OCI-LY3 (cell line): ENCODE results near the gene PLCB1.

ENCODE experiments used
- H2AFZ ChIP-seq: fragments of 200-600, 300-600 bp; shearing (Covaris generic); 2 replicates; pipeline ENCODE4 v1.6.0; 2014; ENCODE audit warnings: antibody characterized with exemption, low read depth, low read length
- H3K27ac ChIP-seq: fragments of 200-600, 300-600 bp; sonication (generic); 2 replicates; pipeline ENCODE4 v1.5.1; 2014; ENCODE audit warnings: mild to moderate bottlenecking, low read length, moderate library complexity, mixed read lengths
- H3K27me3 ChIP-seq: fragments of 200-600, 300-600 bp; sonication (generic); 2 replicates; pipeline ENCODE4 v1.6.1; 2014; ENCODE audit warnings: low read depth, low read length, mixed read lengths
- H3K36me3 ChIP-seq: fragments of 200-600, 300-600 bp; sonication (generic); replicated peaks from 2 replicates; pipeline ENCODE3; 2014; ENCODE audit warnings: low read depth, low read length, mixed read lengths
- H3K4me1 ChIP-seq: fragments of 300-600, 200-600 bp; sonication (generic); 2 replicates; pipeline ENCODE4 v1.6.1; 2014; ENCODE audit warnings: low read length, mixed read lengths
- H3K4me2 ChIP-seq: fragments of 200-600, 300-600 bp; sonication (generic); 2 replicates; pipeline ENCODE4 v1.6.1; 2014; ENCODE audit warnings: low read length, mixed read lengths
- H3K4me3 ChIP-seq: fragments of 300-600, 200-600 bp; sonication (generic); 2 replicates; pipeline ENCODE4 v1.5.1; 2014; ENCODE audit warnings: antibody characterized with exemption, mild to moderate bottlenecking, low read length, moderate library complexity
- H3K79me2 ChIP-seq: fragments of 300-600, 200-600 bp; shearing (Covaris generic); 2 replicates; pipeline ENCODE4 v1.6.1; 2014; ENCODE audit warnings: mild to moderate bottlenecking, low read length, mixed read lengths
- H3K9ac ChIP-seq: fragments of 300-600, 200-600 bp; shearing (Covaris generic); 2 replicates; pipeline ENCODE4 v1.6.0; 2014; ENCODE audit warnings: mild to moderate bottlenecking, low read length, moderate library complexity
- H3K9me3 ChIP-seq: fragments of 200-600, 300-600 bp; shearing (Covaris generic); 2 replicates; pipeline ENCODE4 v1.6.1; 2014; ENCODE audit warnings: low read length, mixed read lengths; ENCODE audit not compliant: insufficient read depth
- H4K20me1 ChIP-seq: fragments of 200-600, 300-600 bp; sonication (generic); 2 replicates; pipeline ENCODE4 v1.6.1; 2016; ENCODE audit warnings: low read length, mixed read lengths; ENCODE audit not compliant: insufficient read depth
- EZH2phosphoT487 ChIP-seq: fragments of 200-600 bp; shearing (Covaris generic); IDR thresholded peaks from 2 replicates; pipeline ENCODE4 v1.6.1; 2018; ENCODE audit warnings: antibody characterized with exemption, mixed run types, low read depth
- TF ChIP-seq, protein P1 (sequence below): fragments of 200-600, 300-600 bp; sonication (generic); IDR thresholded peaks from 2 replicates; pipeline ENCODE4 v1.5.1; 2014; ENCODE audit warnings: antibody characterized with exemption, low read length, low read depth

Gene PLCB1

DNA sequence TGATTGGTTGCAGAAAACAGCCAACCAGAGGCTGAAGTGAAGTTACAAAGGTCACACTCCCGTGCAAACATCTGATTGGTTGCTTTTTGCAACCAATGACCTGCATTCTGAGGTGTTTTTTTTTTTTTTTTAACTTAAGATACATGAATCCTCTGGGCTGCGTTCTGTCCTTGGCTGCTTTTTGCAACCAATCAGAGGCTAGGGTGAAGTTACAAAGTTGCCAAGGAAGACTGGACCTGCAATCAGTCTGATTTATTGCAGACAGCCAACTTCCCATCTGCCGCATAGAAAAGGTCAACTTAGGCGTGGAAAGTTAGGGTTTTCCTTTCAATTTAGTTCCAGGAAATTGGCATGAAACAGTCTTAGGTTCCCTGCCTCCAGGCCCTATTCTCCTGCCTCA, 292.9 kb downstream of the PLCB1 start:
- H3K79me2 ChIP-seq: no peaks in the 10 kb centered on the region
- no peak overlapping the region for H2AFZ ChIP-seq
- no peak overlapping the region for H3K9ac ChIP-seq
- no peak overlapping the region for H3K4me2 ChIP-seq
- no peak overlapping the region for H3K27ac ChIP-seq
- TF ChIP-seq, protein P1, sequence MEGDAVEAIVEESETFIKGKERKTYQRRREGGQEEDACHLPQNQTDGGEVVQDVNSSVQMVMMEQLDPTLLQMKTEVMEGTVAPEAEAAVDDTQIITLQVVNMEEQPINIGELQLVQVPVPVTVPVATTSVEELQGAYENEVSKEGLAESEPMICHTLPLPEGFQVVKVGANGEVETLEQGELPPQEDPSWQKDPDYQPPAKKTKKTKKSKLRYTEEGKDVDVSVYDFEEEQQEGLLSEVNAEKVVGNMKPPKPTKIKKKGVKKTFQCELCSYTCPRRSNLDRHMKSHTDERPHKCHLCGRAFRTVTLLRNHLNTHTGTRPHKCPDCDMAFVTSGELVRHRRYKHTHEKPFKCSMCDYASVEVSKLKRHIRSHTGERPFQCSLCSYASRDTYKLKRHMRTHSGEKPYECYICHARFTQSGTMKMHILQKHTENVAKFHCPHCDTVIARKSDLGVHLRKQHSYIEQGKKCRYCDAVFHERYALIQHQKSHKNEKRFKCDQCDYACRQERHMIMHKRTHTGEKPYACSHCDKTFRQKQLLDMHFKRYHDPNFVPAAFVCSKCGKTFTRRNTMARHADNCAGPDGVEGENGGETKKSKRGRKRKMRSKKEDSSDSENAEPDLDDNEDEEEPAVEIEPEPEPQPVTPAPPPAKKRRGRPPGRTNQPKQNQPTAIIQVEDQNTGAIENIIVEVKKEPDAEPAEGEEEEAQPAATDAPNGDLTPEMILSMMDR: no peak
- TF ChIP-seq EZH2phosphoT487: no peak
- H3K9me3 ChIP-seq: no peaks in the 10 kb centered on the region
- H3K27me3 ChIP-seq: no peaks in the 10 kb centered on the region
- no peaks in the 10 kb centered on the region for H4K20me1 ChIP-seq
- no peaks in the 10 kb centered on the region for H3K36me3 ChIP-seq
- no peaks in the 10 kb centered on the region for H3K4me1 ChIP-seq
- H3K4me3 ChIP-seq: no peak overlapping the region

DNA sequence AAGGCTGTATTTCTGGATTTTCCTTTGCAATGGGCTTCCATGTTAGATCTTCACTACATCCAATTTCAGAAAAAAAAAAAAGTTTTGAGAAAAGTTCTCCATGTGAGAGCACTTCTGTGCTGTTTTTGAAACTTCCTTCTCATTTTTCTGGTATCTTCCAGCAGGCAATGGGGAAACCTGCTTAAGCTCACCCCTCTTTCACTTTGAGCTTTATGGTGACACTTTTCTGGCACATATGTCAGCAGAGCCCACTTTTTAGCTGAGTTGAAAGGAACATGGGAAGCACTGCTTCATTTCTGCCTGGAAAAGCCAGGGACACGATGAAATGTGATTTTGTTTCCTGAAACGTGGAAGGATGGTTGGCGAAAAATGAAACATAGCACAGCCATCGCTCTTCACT, 293.7 kb downstream of the PLCB1 start:
- no peaks in the 10 kb centered on the region for H3K4me1 ChIP-seq
- no peak overlapping the region for H3K4me2 ChIP-seq
- no peaks in the 10 kb centered on the region for H4K20me1 ChIP-seq
- TF ChIP-seq EZH2phosphoT487: no peak
- TF ChIP-seq, protein P1: no peak
- no peak overlapping the region for H2AFZ ChIP-seq
- H3K9ac ChIP-seq: no peak overlapping the region
- no peak overlapping the region for H3K4me3 ChIP-seq
- no peaks in the 10 kb centered on the region for H3K27me3 ChIP-seq
- no peaks in the 10 kb centered on the region for H3K36me3 ChIP-seq
- no peaks in the 10 kb centered on the region for H3K9me3 ChIP-seq
- H3K79me2 ChIP-seq: no peaks in the 10 kb centered on the region
- no peak overlapping the region for H3K27ac ChIP-seq

- Histone ChIP-seq H3K4me2 (no peak overlapping the region), H3K27ac (no peak overlapping the region), H3K79me2 (no peaks in the 10 kb centered on the region), H3K9ac (no peak overlapping the region), H3K9me3 (no peaks in the 10 kb centered on the region), H2AFZ (no peak overlapping the region), H3K27me3 (no peaks in the 10 kb centered on the region), H3K4me1 (no peaks in the 10 kb centered on the region), H4K20me1 (no peaks in the 10 kb centered on the region), H3K36me3 (no peaks in the 10 kb centered on the region), H3K4me3 (no peak overlapping the region)
- no peak for TF ChIP-seq EZH2phosphoT487
Measured at GRCh38 chr20:8427419-8428040, 295.5 kb downstream of the PLCB1 start.

DNA sequence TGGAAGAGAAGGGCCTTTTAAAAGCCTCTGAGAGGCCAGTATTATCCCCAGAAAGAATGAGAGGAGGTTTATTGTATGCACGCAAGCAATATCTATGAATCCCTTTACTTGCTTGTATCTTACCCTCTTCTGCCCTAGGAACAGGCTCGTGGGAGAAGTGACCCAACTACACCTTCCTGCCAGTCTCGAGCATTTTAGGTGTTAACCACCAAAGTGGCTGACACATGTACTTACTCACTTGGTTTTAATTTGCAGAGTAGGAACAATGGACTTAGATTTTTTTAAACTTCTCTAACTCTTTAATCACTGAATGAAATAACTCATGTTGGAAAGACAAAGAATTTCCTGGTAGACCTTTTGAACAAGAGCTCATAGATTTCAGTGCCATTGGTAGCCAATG, 296.9 kb downstream of the PLCB1 start:
- no peak overlapping the region for H3K9ac ChIP-seq
- H3K79me2 ChIP-seq: no peaks in the 10 kb centered on the region
- no peak overlapping the region for H3K27ac ChIP-seq
- peaks cover 6% of the 10 kb centered on the region for H3K4me1 ChIP-seq
- H3K27me3 ChIP-seq: no peaks in the 10 kb centered on the region
- H4K20me1 ChIP-seq: no peaks in the 10 kb centered on the region
- H3K36me3 ChIP-seq: no peaks in the 10 kb centered on the region
- TF ChIP-seq EZH2phosphoT487: no peak
- TF ChIP-seq, protein P1: no peak
- no peak overlapping the region for H3K4me2 ChIP-seq
- H3K9me3 ChIP-seq: no peaks in the 10 kb centered on the region
- H3K4me3 ChIP-seq: no peak overlapping the region
- H2AFZ ChIP-seq: no peak overlapping the region
